Measurements from ENCODE around the gene STAB2.

The STAB2 gene

DNA sequence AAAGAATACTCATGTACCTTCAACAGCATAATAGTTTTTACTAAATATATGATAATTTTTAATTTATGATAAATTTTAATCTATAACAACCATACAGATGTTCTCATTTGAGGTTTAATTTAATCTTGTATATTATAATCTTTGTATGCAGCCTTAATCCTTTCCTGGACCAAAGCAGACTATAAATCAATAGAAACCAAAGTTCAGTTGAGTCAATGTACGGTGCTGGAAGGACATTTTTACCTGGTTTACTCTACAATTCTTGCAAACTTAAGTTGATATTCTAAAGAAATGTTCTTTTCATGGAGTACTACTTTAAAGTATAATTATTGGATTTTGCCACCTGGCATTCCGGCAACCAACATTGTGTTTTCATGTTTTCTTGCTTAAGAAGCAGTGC lies 118.0 kb downstream of the STAB2 start:
- DNase-seq = no peak

- no peak for DNase-seq
Measured at GRCh38 chr12:103705927-103706326, 118.9 kb downstream of the STAB2 start.

DNA sequence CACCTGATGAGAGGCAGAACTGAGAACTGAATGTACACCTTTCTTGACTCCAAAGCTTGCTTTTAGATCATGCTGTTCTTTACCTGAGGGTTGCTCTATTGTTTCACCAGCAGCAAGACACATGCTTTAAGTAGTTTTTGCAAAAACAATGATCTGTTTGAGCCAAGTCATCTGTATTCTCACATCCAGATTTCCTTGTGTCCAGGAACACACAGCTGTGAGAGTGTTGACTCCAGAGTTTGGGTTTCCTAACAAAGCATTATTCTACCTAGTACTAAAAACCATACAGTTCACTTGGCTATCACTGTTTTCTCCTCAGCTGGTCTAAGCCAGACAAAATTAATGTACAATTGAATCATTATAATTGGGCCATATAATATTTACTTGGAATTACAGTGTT lies 120.4 kb downstream of the STAB2 start:
- no peak for DNase-seq

- no peak for DNase-seq
Measured at GRCh38 chr12:103710544-103710943, 123.5 kb downstream of the STAB2 start.

- DNase-seq = no peak
Measured at GRCh38 chr12:103712216-103712615, 125.1 kb downstream of the STAB2 start.

GRCh38 chr12:103715494-103715893 lies 128.4 kb downstream of the STAB2 start:
- DNase-seq = no peak

GRCh38 chr12:103716517-103717196 lies 129.6 kb downstream of the STAB2 start:
- DNase-seq = no peak

DNA sequence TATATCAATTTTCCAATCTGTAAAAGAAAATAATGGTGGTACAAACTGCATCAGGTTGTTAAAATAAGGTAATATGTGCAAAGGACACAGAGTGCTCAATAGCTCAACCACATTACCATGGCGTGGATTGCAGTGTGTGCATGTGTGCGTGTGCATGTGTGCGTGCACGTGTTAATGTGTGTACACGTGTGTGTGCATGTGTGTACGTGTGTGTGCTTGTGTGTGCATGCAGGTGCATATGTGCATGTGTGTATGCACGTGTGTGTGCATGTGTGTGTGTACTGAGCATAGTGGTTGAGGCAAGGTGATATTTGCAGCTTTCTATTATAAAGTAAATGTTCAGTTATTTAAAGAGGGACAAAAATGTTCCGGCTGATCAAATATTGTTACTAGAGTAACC lies 138.3 kb downstream of the STAB2 start:
- no peak for DNase-seq

DNA sequence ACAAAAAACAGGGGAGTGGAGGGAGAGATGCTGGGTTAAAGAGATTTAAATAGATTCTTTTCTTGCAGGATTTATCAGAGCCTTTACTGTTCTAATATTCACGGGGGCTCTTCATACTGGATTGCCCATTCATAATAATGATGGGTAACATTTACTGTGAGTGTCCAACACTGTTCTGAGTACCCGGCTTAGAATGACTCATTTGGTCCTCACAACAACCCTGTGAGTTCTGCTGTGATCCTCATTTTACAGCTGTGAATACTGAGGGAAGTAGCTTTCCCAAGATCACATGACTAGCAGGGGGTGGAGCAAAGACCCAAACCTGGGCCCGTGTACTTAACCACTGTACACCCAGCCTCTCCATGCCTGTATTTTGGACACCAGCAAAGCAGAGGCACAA lies 140.6 kb downstream of the STAB2 start:
- DNase-seq = no peak

- DNase-seq = no peak
Measured at GRCh38 chr12:103728323-103728722, 141.2 kb downstream of the STAB2 start.

DNA sequence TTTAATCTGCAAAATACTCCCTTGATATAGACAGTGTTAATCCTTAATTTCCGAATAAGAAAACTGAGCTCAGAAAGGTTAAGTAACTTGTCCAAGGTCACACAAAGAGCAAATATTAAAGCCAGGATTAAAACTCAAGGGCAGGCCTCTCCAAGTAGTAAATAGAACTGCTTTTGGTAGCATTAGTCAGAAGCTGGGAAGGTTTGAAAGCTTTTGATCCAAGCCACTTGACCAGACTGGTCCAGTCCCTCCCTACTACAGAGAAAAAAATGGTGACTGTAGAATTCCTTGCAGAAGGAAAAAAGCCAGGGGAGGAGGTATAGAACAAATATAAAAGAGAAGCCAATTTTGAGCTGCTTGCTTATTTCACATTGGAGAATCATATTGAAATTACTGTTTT lies 142.4 kb downstream of the STAB2 start:
- DNase-seq = no peak

- DNase-seq = no peak
Measured at GRCh38 chr12:103731539-103731938, 144.5 kb downstream of the STAB2 start.

DNA sequence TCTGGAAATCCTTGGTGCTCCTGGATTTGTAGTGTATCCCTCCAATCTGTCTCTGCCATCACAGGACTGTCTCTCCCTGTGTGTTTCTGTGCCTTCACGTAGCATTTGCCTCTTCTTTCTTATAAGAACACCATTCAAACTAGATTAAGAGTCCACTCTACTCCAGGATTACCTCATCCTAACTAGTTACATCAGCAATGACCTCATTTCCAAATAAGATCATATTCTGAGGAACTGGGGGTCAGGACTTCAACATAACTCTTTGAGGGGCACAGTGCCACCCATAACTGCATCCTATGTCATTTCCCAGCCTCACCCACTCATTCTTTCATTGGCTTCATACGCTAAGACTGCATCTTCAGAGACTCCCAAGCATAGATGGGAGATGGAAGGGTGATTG lies 147.8 kb downstream of the STAB2 start:
- no peak for DNase-seq

- DNase-seq = no peak
Measured at GRCh38 chr12:103735291-103735690, 148.2 kb downstream of the STAB2 start.

DNA sequence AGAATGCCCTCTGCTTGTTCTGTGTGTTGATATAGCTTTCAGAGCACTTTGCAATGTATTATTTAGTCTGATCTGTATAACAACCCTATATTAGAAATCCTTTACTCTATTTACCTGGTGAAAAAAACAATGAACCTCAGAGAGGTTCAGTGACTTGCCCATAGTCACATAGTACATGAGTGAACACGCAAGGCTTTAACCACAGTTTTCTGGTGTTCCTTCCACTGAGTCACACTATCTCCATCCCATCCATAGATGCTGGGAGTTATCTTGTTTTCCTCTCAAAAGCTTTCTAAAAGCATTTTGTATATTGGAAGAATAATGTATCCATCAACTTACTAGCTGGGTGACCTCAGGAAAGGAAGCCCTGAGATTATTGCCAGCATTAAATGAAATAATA lies 149.5 kb downstream of the STAB2 start:
- no peak for DNase-seq

DNA sequence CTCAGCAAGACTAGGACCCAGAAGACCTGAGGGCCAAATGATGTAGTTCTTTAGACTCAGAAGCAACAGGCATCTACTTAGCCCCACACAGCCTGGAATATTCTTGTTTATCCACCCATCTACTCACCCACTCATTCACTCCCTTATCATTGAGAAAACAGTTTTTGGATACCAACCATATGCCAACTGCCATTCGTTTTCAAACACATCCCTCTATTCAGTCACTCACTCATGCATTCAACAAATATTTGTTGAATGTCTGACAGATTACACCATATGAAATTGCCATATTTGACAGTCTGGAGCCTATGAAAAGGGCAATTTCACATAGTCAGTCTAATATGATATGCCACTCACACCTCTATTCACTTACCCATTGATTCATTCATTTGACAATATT lies 150.8 kb downstream of the STAB2 start:
- no peak for DNase-seq

DNA sequence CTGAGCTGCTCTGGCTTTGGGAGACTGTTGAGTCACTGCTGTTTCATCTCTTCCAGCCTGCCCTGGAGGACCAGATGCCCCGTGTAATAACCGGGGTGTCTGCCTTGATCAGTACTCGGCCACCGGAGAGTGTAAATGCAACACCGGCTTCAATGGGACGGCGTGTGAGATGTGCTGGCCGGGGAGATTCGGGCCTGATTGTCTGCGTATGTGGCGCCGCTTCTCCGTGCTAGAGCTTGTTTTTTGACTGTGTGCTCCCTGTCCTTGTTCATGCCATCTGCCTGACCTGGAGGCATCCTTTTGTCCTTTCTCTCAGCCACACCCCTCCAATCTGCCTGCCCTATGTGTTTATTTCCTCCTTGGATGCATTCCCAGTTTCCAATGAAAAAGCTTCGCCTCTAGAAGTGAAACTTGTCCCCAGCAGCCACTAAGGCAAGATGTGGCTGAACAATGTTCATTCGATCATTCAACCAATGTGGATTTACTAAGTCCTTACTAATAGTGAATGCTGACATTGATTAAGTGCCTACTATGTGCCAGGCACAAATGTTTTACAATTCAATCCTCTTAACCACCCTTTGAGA lies 155.4 kb downstream of the STAB2 start:
- DNase-seq = no peak

DNA sequence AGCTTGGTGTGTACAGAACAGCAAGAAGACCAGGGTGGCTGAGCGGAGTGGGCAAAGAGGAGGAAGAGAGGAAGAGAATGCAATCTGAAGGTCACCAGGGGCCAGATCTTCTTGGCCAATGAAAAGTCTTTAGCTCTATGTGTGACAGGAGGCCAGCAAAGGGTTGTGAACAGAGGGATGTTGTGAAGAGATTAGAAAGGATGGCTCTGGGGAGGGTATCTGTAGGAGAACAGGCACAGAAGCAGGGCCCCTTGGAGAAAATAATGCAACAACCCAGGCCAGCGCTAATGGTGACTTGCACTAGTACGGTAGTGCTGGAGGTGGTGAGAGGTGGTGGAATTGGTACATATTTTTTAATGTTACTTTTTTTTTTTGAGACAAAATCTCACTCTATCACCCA lies 156.7 kb downstream of the STAB2 start:
- DNase-seq = no peak

DNA sequence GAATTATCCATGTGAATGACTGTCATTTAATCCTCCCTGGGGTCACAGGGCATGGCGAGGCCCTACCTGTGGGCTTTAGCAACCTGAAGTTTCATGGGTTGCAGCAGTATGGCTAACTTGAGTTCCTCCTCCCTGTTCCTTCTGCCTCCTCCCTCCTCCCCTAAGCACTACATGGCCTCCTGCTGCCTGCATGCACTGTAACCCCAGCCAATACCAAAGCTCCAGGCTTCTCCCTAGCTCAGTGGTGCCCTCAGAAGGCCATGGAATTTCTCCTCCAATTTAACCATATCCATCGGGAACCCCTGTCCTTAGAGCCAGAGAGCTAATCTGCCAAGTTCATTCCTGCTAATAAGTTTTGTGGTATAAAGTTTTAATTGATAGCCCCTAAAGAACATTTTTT lies 158.9 kb downstream of the STAB2 start:
- DNase-seq = no peak

GRCh38 chr12:103748002-103748401 lies 160.9 kb downstream of the STAB2 start:
- no peak for DNase-seq

DNA sequence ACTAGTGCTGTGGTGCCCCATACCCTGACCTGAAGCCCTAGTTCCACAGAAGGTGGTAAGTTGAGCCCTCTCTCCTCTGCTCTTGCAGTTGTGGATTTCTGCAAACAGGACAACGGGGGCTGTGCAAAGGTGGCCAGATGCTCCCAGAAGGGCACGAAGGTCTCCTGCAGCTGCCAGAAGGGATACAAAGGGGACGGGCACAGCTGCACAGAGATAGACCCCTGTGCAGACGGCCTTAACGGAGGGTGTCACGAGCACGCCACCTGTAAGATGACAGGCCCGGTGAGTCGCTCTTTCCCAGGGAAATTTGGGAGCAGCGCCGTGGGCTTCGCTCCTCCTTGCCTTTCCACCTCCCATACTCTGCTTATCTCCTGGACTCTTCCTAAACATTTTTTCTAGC lies 161.8 kb downstream of the STAB2 start:
- DNase-seq = no peak

GRCh38 chr12:103751171-103751570 lies 164.1 kb downstream of the STAB2 start:
- no peak for DNase-seq

GRCh38 chr12:103751600-103751999 lies 164.5 kb downstream of the STAB2 start:
- no peak for DNase-seq

DNA sequence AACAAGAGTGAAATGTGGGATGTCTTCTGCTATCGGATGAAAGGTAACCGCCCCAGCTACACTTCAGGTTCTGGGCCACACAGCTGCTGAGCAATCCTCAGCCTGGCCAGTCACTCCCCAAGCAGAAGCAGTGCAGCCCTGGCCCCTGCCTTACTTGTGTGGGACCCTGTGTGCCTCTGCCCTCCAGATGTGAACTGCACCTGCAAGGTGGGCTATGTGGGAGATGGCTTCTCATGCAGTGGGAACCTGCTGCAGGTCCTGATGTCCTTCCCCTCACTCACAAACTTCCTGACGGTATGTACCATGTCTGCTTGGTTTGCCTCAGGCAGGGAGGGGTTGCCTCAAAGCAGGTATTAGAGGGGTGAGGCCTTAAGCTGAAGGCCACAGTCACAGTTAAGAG lies 168.4 kb downstream of the STAB2 start:
- DNase-seq = no peak

DNA sequence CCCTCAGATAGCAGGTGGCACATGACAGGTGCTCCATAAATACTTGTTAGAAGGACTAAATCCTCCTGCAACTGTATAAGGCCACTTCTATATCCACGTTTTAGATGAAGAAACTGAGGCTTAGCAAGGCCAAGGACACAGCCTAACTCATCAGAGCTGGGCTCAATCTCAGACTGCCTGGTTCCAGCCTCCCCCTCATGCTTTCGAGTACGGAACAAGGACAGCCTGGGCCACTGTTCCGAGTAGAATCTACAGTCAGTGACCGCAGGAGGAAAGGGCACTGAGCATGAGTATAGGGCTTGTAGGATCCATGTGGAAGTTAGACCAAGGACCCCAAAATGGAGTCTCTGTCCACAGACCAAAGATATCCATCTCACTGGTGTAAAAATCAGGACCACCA lies 169.4 kb downstream of the STAB2 start:
- no peak for DNase-seq

Measured in activated CD4-positive, alpha-beta T cell treated with anti-CD3 and anti-CD28 coated beads, Interleukin-10, Interleukin-2, amounts not matched to agents 100 ng/mL and 50 ng/mL, durations not matched to agents 16 hours and 8 hours (primary cell).